Activated naive CD8-positive, alpha-beta T cell treated with anti-CD3 and anti-CD28 coated beads, Interleukin-2, amount 10 ng/mL, durations not matched to agents 7 days and 5 days (primary cell): ENCODE data around the gene AK8. TPM values are rescaled to one million over a fixed set of nuclear protein-coding genes. Genes with fewer than 3 reads are reported as not detected.
A peak's percentile ranks its signal among the peaks of the same experiment; 100 is the strongest.

Source experiments
- ATAC-seq: fragments of 150-1000 bp; cut with Tn5 transposase; one replicate; pipeline ENCODE4 v1.10.0; 2021; ENCODE audit warnings: low read depth, moderate library complexity
- POLR2A ChIA-PET: fragments of 350-600 bp; sonication (Branson Sonifier 250); formaldehyde crosslinking; loops from one replicate; lab custom pipeline; 2021; ENCODE audit warnings: antibody characterized with exemption; lab: Charles Lee
- DNase-seq: peaks from one replicate; pipeline ENCODE4 v3.0.0; 2021
- H3K27ac Mint-ChIP-seq: one replicate; pipeline ENCODE4 v1.8.0; 2022; ENCODE audit warnings: mild to moderate bottlenecking, mixed read lengths
- H3K27me3 Mint-ChIP-seq: one replicate; pipeline ENCODE4 v1.8.0; 2022; ENCODE audit warnings: mild to moderate bottlenecking, moderate library complexity, mixed read lengths
- H3K36me3 Mint-ChIP-seq: one replicate; pipeline ENCODE4 v1.8.0; 2021; ENCODE audit warnings: mild to moderate bottlenecking, mixed read lengths
- H3K4me1 Mint-ChIP-seq: one replicate; pipeline ENCODE4 v1.8.0; 2021; ENCODE audit warnings: mixed read lengths
- H3K4me3 Mint-ChIP-seq: one replicate; pipeline ENCODE4 v1.8.0; 2022; ENCODE audit warnings: mild to moderate bottlenecking, moderate library complexity, mixed read lengths
- H3K9me3 Mint-ChIP-seq: one replicate; pipeline ENCODE4 v1.8.0; 2021; ENCODE audit warnings: mixed read lengths
- total RNA-seq, 2 experiments: library from RNA; stranded (reverse); gene quantifications; one replicate each; pipeline ENCODE4 v1.2.3, GENCODE V29; 2021

Gene AK8
- total RNA-seq, 2 experiments from 2014 or later = 0.30 TPM; not detected in 1

DNA sequence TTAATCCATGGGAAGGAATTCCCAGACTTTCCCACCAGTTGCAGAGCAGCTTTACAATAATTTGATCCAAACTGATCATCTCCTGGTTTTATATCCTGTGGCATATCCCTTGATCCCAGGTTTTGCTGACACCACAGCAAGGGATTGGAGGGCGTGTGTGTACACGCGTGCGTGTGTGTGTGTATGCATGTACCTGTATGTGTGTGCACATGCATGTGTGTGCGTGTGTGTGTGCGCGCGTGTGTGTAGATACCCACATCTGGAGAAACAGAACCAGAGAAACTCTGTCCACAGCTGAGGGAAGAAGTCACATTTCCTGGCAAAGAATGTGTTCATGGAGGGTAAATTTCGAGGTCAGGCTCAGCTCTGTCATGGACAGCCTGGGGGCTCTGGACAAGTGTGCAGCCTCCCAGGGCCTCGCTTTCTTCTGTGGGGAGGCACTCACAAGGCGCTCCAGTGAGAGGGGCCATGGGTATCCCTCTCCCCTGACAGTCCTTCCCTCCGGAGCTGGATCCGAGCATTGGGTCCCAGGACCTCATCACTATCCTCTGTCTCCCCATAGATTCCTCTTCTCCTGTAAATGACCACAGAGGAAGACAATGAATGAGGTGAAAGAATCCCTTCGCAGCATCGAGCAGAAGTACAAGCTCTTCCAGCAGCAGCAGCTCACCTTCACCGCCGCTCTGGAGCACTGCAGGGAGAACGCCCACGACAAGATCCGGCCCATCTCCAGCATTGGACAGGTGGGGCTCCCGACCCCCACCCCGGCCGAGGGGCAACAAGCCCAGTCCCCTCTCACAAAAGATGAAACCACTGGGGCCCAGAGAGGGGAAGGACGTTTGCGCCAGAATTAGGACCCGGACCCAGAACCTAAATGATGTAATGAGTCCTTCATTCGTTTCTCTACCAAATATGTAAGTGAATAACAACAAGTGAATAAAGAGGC, 5.5 kb upstream of the AK8 start:
- POLR2A ChIA-PET = no interaction called here
- Mint-ChIP-seq H3K4me1 (peaks cover 29% of the 10 kb centered on the region), H3K4me3 (no peak overlapping the region), H3K27ac (no peak overlapping the region), H3K36me3 (no peaks in the 10 kb centered on the region), H3K9me3 (no peaks in the 10 kb centered on the region), H3K27me3 (no peaks in the 10 kb centered on the region)
- ATAC-seq = no peak
- no peak for DNase-seq

DNA sequence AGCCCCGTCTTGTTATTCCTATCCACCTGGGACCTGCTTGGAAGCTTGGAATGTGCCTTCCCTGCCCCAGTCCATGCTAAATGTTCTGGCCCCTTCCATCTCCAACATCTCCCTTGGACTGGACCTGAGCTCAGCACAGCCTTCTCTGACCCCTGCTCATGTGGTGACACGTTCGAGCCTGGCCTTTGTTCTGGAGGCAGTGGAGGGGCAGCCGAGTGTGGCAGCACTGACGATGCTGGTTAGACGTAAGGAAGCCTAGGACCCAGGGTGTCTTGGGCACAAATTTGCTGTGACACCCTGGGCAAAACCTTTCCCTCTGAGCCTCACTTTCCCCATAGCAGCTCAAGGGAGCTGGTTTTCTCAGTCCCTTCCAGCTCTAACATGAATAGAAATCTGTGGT, 4.5 kb upstream of the AK8 start:
- Mint-ChIP-seq H3K9me3 (no peaks in the 10 kb centered on the region), H3K36me3 (no peaks in the 10 kb centered on the region), H3K4me3 (peak overlapping the region; percentile 28), H3K27ac (peak overlapping the region; percentile 43), H3K4me1 (peaks cover 28% of the 10 kb centered on the region), H3K27me3 (no peaks in the 10 kb centered on the region)
- POLR2A ChIA-PET = interaction anchor here (0.7 kb wide), 1 partner anchor 9 kb away, joined by 3 read pairs; no protein-coding TSS in a partner anchor
- no peak for DNase-seq
- no peak for ATAC-seq

DNA sequence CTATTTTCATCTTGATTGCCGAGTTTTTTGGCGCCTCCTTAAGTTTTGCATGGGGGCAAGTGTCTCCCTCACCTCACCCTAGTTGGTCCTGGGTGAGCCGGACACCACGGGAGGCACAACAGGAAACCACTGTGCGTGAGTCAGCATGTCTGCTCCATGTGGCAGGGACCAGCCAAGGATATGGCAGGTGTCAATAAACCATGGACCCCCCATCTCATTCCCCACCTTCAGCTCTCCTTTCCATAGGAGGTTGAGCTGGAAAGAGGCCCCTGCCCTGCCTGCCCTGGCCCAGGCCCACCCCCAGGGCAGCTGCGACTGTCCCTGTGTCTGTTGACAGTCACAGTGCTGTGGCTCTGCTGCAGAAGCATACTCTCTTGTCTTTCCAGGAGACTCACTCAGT, 3.7 kb upstream of the AK8 start:
- Mint-ChIP-seq H3K27ac (peak overlapping the region; percentile 48), H3K9me3 (no peaks in the 10 kb centered on the region), H3K4me3 (no peak overlapping the region), H3K27me3 (no peaks in the 10 kb centered on the region), H3K36me3 (no peaks in the 10 kb centered on the region), H3K4me1 (peaks cover 31% of the 10 kb centered on the region)
- POLR2A ChIA-PET = no interaction called here
- ATAC-seq = no peak
- DNase-seq = no peak

DNA sequence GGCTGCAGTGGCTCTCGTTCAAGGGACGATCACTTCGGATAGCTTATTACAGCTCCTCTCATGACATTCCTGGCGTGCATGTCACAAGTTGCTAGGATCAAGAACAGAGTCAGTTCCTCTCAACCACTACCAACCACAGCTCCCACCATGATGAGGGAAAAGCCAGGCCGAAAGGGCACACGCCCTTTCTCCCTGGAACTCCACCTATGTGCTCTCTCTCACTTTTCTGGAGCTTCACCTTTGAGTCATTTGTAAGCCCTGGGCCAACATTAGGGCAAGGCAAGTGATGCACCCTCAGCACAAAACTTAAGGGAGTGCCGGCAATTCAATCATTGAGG, 2.2 kb upstream of the AK8 start:
- H3K4me1 Mint-ChIP-seq = peaks cover 31% of the 10 kb centered on the region
- H3K9me3 Mint-ChIP-seq = no peaks in the 10 kb centered on the region
- peaks cover 2% of the 10 kb centered on the region for H3K27me3 Mint-ChIP-seq
- no peaks in the 10 kb centered on the region for H3K36me3 Mint-ChIP-seq
- H3K4me3 Mint-ChIP-seq = peak overlapping the region; percentile 81
- DNase-seq (no peak), ATAC-seq (no peak)
- peak overlapping the region; percentile 83 for H3K27ac Mint-ChIP-seq
- POLR2A ChIA-PET = interaction anchor here (0.6 to 2.6 kb wide), 5 partner anchors 16 to 474 kb away, joined by 4 to 15 read pairs (median 5); partner anchors contain the start of gene TSC1

DNA sequence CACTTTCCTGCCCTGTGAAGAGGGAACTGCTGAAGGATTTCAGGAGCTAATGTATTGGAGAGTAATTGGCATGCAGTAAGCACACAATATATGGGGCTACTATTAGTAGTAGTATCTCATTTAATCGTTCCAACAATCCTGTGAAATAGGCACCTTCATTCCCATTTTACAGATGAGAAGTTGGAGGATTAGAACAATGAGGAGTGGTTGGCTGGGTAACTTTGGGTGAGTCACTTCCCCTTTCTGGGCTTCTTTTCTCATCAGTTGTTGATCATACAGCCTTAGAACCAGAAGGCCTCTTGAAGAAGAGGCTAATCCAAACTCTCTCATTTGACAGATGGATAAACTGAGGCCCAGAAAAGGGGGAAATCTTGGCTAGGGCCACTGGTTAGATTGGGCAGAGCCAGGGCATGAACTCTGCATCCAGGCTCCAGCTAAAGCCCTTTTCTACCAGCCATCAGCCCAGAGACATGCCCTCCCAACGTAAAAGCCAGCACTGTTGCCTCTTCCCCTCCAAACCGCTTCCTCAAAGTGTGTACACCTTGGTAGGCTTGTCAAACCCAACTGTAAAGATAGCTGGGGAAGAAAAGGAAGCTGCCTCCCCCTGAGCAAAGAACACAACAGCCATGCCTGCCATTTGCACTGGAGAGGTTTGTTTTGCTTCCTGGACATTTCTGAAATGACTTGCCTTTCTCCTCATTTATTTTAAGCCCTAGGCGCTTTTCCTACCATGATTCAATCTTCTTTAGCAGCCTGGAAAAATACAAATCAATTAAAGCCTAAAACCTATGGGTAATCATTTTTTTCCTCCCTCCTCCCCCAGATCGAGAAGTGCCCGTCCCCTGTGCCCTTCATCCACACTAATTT, 1.6 kb upstream of the AK8 start:
- DNase-seq (no peak), ATAC-seq (peak; percentile 76)
- H3K4me3 Mint-ChIP-seq = peak overlapping the region; percentile 81
- peaks cover 4% of the 10 kb centered on the region for H3K27me3 Mint-ChIP-seq
- H3K4me1 Mint-ChIP-seq = peaks cover 31% of the 10 kb centered on the region
- H3K27ac Mint-ChIP-seq = peak overlapping the region; percentile 83
- H3K9me3 Mint-ChIP-seq = no peaks in the 10 kb centered on the region
- H3K36me3 Mint-ChIP-seq = no peaks in the 10 kb centered on the region
- POLR2A ChIA-PET = interaction anchor here (0.6 to 2.6 kb wide), 7 partner anchors 9 to 474 kb away, joined by 3 to 15 read pairs (median 4); partner anchors contain the start of gene TSC1

DNA sequence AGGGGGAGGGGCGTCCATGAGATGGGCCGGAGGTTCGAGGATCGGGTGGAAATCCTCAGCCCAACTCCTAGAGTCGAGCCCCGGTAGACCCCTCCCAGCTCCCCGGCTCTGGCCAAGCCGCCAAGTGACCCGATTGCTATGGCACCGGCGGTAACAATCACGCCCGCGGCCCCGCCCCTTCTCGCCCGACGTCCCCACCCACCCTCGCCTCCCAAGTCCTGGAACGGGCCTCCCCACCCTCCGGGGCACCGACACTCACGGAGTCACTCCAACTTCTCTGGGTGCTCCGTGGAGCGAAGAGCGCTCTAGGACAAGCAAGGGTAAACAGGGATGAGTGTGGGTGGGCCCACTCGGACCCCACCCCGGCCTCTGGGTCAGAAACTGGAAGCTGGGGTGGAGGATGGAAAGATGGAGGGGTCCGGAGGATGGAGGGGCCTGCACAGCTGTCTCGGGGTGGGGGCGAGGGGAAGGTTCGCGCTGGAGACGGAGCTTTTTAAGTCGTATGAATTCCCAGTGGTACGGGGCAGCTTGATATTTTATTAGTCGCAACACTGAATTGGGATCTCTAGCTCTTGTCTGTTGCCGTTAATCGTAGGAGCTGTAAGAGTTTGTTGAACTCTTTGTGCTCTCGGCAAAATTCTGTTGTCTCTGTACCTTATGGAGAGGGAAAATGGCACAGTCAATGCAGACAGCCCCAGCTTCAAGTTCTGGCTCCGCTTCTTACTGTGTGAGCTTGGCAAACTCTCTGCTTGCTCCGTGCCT, 792 bp upstream of the AK8 start, which contains the start of gene SPACA9:
SPACA9 (plus strand) TSS at position 204 of the 762 bp plus-strand sequence. CDS start 5,050 bp downstream, outside the sequence.
- H3K4me1 Mint-ChIP-seq = peaks cover 31% of the 10 kb centered on the region
- ATAC-seq = no peak

DNA sequence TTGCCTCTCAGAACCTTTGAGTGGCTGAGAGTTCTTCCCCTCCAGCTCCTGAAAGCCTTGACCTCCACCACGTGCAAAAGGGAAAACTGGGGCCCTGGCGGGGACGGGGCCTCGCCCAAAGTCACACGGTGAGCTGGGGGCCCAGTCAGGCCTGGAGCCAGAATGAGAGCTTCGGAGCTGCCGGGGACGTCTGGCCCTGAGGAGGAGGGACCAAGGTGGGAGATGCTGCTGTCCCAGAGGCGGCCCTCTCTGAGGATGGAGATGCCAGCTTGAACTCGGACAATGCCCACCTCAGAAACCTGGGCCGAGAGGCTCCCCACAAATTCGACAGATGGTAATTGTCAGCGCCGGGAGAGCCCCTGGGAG, 643 bp downstream of the AK8 start:
- DNase-seq (no peak), ATAC-seq (no peak)
- Mint-ChIP-seq H3K9me3 (no peaks in the 10 kb centered on the region), H3K27ac (no peak overlapping the region), H3K27me3 (peaks cover 4% of the 10 kb centered on the region), H3K36me3 (no peaks in the 10 kb centered on the region), H3K4me3 (peak overlapping the region; percentile 65), H3K4me1 (peaks cover 28% of the 10 kb centered on the region)
- POLR2A ChIA-PET = no interaction called here

More for the DNA sequence above, 792 bp upstream of the AK8 start, which contains the start of gene SPACA9:
- POLR2A ChIA-PET = interaction anchor here (1.0 to 2.6 kb wide), 6 partner anchors 10 to 109 kb away, joined by 3 to 15 read pairs (median 4); partner anchors contain the start of gene TSC1
- Mint-ChIP-seq H3K27ac (peak within 1 kb of the TSS; percentile 83), H3K9me3 (no peaks in the 10 kb centered on the region), H3K27me3 (peaks cover 4% of the 10 kb centered on the region), H3K36me3 (no peaks in the 10 kb centered on the region), H3K4me3 (peak within 1 kb of the TSS; percentile 81)
- peak; percentile 55 for DNase-seq

DNA sequence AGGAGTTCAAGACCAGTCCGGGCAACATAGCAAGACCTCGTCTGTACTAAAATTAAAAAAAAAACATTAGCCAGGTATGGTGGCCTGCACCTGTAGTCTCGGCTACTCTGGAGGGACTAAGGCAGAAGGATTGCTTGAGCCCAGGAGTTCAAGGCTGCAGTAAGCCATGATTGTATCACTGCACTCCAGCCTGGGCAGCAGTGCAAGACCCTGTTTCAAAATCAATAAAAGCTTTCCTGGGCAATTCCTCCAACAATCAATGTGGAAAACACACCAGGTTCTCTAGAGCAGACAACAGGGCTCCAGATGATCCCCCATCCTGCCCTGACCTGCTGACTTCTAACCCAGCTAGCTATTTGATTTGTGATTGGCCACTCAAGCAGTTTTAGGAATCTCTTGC, 1.2 kb downstream of the AK8 start:
- H3K27me3 Mint-ChIP-seq = peaks cover 4% of the 10 kb centered on the region
- H3K4me1 Mint-ChIP-seq = peaks cover 22% of the 10 kb centered on the region
- no peak overlapping the region for H3K27ac Mint-ChIP-seq
- H3K36me3 Mint-ChIP-seq = no peaks in the 10 kb centered on the region
- DNase-seq (no peak), ATAC-seq (no peak)
- POLR2A ChIA-PET = no interaction called here
- H3K9me3 Mint-ChIP-seq = no peaks in the 10 kb centered on the region
- H3K4me3 Mint-ChIP-seq = peak overlapping the region; percentile 65

DNA sequence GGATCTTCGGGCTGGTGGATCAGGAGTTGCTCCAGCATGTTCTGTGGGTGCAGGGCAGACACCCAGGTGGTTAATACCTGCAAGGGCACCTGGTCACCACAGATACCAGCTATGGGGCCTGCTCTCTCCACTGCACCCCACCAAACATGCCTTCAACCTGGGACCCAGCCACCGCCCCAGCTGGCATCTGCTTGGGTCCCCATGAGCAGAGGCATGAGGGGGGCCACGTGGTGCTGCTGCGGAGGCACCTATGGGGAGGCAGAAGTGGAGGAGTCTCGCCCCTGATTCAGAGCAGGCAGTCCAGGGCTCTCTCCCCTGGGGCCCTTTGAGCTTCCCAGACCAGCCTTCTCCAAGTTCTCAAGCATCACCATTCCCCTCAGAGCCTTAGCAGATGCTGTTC, 2.9 kb downstream of the AK8 start:
- H3K4me3 Mint-ChIP-seq = no peak overlapping the region
- no peak overlapping the region for H3K27ac Mint-ChIP-seq
- no peak for DNase-seq
- no peaks in the 10 kb centered on the region for H3K36me3 Mint-ChIP-seq
- no peaks in the 10 kb centered on the region for H3K9me3 Mint-ChIP-seq
- POLR2A ChIA-PET = no interaction called here
- ATAC-seq = no peak
- H3K4me1 Mint-ChIP-seq = peaks cover 19% of the 10 kb centered on the region
- H3K27me3 Mint-ChIP-seq = peaks cover 4% of the 10 kb centered on the region

DNA sequence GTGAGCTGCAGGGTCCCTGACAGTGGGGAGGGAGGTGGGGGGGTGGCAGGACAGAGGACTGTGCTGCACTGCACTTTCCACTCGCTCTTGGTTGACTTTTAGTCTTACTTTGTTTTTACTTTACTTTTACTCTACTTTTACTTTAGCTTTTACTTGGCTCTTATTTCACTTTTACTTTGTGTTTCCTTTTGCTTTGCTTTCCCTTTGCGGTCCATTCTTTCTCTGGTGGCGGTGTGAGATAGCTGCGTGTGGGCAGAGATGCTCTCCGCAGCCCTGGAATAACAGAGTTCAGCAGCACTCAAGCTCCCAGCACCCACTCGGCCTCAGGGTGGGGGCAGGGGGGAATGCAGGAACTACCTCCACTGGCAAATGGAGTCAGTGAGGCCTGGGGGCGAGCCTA, 4.7 kb downstream of the AK8 start:
- Mint-ChIP-seq H3K4me1 (peaks cover 6% of the 10 kb centered on the region), H3K36me3 (no peaks in the 10 kb centered on the region), H3K9me3 (no peaks in the 10 kb centered on the region), H3K27me3 (peaks cover 4% of the 10 kb centered on the region), H3K4me3 (peak overlapping the region; percentile 33), H3K27ac (peak overlapping the region; percentile 48)
- DNase-seq (no peak), ATAC-seq (no peak)
- POLR2A ChIA-PET = interaction anchor here (0.5 kb wide), 1 partner anchor 9 kb away, joined by 3 read pairs; no protein-coding TSS in a partner anchor

DNA sequence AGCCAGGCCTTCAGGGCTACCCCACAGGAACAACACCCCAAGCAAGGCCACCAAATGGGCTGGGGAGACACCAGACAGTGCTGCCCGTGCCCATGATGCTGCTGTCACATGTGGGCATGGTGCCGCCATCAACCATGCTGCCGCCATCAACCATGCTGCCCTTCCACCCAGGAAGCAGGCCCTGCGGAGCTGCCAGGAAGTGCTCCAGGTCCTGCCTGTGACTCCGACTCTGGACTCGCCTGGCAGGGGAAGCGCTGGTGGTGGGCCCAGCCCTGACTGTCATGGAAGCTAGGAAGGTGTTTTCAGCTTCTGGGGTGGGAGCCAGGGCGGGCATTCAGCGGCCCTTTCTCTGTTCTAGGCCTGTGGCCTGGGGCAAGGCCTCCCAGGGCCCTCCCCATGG, 8.8 kb downstream of the AK8 start:
- Mint-ChIP-seq H3K27me3 (no peaks in the 10 kb centered on the region), H3K36me3 (no peaks in the 10 kb centered on the region), H3K4me3 (no peak overlapping the region), H3K4me1 (peaks cover 7% of the 10 kb centered on the region), H3K27ac (no peak overlapping the region), H3K9me3 (no peaks in the 10 kb centered on the region)
- DNase-seq (no peak), ATAC-seq (no peak)
- POLR2A ChIA-PET = no interaction called here

DNA sequence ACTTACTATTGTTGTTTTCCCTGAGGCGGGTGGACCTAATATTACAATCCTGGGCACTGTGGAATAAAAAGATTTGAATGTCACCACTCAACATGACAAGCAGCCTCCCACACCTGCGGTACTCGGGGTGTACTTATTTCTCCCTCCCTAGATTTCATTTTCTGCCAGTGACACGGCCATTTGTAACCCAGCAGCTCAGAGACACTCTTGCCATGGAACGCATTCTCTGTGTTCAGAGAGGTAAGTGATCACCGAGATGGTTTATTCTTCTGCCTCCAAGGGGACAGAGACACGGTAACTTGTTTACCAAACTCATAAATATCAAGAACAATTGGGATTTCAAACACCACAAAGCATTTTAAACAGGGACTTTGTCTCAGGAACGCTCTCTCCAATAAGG, 11.2 kb downstream of the AK8 start:
- Mint-ChIP-seq H3K9me3 (no peaks in the 10 kb centered on the region), H3K36me3 (no peaks in the 10 kb centered on the region), H3K4me1 (peaks cover 21% of the 10 kb centered on the region), H3K27me3 (peaks cover 3% of the 10 kb centered on the region), H3K27ac (no peak overlapping the region), H3K4me3 (no peak overlapping the region)
- POLR2A ChIA-PET = no interaction called here
- ATAC-seq (no peak), DNase-seq (no peak)
